Fibroblast of villous mesenchyme (primary cell): ENCODE data around the gene RBBP4. TPM values are rescaled to one million over a fixed set of nuclear protein-coding genes. Genes with fewer than 3 reads are reported as not detected.
A peak's percentile ranks its signal among the peaks of the same experiment; 100 is the strongest.
"Not testable (repeated sequence)": the region's sequence is repeated elsewhere in the genome, so short reads cannot be mapped to it uniquely, and the experiment has no call there.

ENCODE experiments used
- DNase-seq: peaks from one replicate; pipeline ENCODE4 v3.0.0-alpha.2; 2010; ENCODE audit warnings: low read depth
- H3K4me3 ChIP-seq: 2 replicates; pipeline ENCODE4 v1.5.1; 2011; ENCODE audit warnings: low read depth, mild to moderate bottlenecking, low read length
- total RNA-seq: library from RNA; depleted of rRNA; stranded (reverse); fragments of >200 nt; gene quantifications from 2 replicates; pipeline ENCODE4 v1.2.3, GENCODE V29; 2012
- TF ChIP-seq, protein P1 (sequence below): IDR thresholded peaks from 2 replicates; pipeline ENCODE4 v1.5.1; 2012; ENCODE audit warnings: low read depth, mild to moderate bottlenecking, low read length; ENCODE audit not compliant: insufficient read depth

The RBBP4 gene
- total RNA-seq, 1 donor = 138 TPM

DNA sequence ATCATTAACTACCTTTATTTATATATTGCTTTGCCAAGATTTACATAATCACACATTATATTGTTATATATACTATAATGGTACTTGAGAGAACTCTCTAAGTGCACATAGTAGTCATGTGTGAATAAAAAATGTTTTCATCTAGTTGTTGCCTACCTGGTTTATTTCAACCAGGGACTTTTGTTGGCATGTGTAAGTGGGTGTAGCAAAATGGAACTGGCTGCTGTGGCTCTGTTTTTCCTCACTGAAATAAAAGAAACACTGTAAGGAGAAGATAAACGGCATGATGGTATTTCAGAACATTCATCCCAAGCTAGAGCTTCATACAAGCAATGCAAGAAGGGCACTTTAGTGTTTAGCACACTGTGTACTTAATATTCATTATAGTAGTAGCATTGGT, 14.9 kb downstream of the RBBP4 start:
- DNase-seq = no peak
- TF ChIP-seq, protein P1, sequence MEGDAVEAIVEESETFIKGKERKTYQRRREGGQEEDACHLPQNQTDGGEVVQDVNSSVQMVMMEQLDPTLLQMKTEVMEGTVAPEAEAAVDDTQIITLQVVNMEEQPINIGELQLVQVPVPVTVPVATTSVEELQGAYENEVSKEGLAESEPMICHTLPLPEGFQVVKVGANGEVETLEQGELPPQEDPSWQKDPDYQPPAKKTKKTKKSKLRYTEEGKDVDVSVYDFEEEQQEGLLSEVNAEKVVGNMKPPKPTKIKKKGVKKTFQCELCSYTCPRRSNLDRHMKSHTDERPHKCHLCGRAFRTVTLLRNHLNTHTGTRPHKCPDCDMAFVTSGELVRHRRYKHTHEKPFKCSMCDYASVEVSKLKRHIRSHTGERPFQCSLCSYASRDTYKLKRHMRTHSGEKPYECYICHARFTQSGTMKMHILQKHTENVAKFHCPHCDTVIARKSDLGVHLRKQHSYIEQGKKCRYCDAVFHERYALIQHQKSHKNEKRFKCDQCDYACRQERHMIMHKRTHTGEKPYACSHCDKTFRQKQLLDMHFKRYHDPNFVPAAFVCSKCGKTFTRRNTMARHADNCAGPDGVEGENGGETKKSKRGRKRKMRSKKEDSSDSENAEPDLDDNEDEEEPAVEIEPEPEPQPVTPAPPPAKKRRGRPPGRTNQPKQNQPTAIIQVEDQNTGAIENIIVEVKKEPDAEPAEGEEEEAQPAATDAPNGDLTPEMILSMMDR = no peak

DNA sequence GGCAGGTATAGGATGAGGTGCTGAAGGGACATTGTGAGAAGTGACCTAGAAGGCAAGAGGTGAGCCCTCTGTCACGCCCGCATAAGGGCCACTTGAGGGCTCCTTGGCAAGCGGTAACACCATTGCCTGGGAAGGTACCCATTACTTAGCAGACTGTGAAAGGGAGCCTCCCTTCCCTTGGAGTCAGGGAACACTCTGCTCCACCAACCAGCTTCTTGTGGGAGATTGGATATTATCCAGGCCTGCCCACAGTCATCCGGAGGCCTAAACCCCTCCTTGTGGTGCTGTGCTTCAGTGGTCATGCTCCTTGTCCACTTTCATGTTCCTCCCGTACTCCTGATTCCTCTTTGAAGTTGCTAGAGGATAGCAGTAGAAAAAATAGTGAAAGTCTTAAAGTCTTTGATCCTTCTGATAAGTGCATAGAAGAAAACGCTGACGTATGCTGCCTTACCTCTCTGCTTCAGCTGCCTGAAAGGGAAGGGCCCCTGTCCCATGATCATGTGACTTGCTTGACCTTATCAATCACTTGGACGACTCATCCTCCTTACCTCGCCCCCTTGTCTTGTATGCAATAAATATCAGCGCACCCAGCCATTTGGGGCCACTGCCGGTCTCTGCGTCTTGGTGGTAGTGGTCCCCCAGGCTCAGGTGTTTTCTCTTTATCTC, 16.0 kb downstream of the RBBP4 start:
- no peak overlapping the region for H3K4me3 ChIP-seq
- DNase-seq = no peak
- TF ChIP-seq, protein P1 = no peak

More for the DNA sequence above, 14.9 kb downstream of the RBBP4 start:
- H3K4me3 ChIP-seq = no peak overlapping the region

DNA sequence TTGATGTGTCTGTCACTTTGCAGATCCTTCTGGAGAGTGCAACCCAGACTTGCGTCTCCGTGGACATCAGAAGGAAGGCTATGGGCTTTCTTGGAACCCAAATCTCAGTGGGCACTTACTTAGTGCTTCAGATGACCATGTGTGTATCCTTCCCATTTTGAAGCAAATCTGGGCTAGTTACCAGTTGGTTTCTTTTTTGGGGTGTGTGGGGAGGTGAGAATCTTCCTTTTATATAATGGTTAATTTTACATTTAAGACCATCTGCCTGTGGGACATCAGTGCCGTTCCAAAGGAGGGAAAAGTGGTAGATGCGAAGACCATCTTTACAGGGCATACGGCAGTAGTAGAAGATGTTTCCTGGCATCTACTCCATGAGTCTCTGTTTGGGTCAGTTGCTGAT, 17.7 kb downstream of the RBBP4 start:
- not testable (repeated sequence) for DNase-seq

DNA sequence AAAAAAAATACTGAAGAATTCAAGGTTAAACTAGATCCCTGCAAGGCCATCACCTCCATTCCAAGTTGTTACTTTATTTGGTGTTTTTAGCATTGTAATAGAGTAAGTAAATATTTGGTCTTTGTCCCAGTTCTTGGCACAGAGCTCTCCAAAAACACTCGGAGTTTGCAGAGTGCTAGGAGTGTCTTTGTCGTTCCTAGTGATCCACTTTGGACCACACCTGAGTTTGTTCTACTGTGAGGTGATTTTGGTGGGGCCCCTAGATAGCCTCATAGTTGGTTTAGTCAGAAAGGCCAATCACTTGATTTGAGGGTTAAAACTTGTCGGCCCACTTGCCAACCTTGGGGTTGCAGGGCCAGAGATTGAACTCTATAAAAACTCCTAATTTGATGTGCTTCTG, 25.9 kb downstream of the RBBP4 start:
- DNase-seq = no peak
- TF ChIP-seq, protein P1 = no peak
- no peak overlapping the region for H3K4me3 ChIP-seq

More for the DNA sequence above, 17.7 kb downstream of the RBBP4 start:
- not testable (repeated sequence) for H3K4me3 ChIP-seq

DNA sequence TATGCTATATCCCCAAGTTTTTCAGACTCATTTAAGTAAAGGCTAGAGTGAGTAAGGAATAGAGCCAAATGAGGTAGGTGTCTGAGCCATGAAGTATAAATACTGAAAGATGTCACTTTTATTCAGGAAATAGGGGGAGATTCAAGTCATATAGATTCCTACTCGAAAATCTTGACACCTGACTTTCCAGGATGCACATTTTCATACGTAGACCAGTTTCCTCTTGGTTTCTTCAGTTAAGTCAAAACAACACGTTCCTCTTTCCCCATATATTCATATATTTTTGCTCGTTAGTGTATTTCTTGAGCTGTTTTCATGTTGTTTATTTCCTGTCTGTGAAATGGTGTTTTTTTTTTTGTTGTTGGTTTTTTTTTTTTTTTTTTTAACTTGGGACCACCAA, 29.0 kb downstream of the RBBP4 start:
- not testable (repeated sequence) for H3K4me3 ChIP-seq, DNase-seq

DNA sequence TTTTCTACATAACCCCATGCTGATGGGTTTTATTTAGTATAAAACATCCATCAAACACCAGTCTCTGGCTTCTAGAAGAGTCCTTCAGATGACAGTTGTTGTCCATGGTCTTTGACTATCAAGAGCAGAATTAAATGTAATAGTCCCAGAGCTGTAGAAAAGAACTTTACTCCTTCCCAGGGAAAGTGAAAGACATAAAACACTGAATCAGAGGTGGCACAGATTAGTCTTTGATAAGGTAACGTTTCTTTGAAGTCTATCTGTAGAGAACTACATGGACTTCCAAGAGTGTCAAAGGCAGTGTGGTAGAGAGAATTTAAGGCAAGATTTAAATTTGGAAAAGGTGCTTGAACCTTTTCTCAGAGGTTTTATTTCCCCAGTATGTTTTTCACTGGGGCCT, 29.6 kb downstream of the RBBP4 start:
- no peak overlapping the region for H3K4me3 ChIP-seq
- DNase-seq = no peak
- TF ChIP-seq, protein P1 = no peak

DNA sequence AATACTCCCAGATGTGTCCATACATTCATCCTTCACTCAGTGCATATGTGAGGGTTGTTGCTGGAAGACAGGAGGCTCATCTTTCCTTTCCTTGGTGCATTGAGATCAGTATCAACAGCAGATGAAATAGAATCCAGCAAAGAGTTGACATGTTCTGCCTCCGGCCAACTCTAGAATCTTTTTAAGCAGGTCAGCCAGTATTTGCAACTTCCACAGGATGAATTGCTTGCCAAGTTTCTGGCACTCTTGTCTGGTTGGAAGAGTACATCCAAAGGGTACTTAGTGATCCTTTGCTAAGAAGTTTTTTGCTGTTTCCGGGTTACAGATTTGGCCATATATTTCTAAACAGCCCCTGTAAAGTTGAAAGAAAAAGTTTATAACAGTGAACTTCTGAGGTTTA, 30.5 kb downstream of the RBBP4 start:
- no peak overlapping the region for H3K4me3 ChIP-seq
- TF ChIP-seq, protein P1 = no peak
- DNase-seq = peak; percentile 33

DNA sequence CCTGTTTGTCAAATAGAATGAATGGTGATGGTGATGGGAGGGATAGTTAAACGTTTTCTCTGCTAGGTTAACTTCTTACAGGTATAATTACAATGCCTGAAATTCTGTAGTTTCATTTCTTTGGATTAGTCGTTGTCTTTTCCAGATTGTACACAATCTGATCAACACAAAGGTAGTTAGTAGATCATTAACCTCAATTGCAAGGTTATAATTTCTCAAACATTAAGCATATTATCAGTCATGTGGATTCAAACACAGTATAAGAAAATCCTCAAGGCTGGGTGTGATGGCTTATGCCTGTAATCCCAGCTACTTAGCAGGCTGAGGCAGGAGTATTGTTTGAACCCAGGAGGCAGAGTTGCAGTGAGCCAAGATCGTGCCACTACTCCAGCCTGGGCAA, 31.0 kb downstream of the RBBP4 start:
- no peak overlapping the region for H3K4me3 ChIP-seq
- TF ChIP-seq, protein P1 = no peak
- DNase-seq = no peak
